ENCODE results near the gene BAHCC1. TPM values are rescaled to one million over a fixed set of nuclear protein-coding genes. Genes with fewer than 3 reads are reported as not detected.

Gene BAHCC1
- polyA plus RNA-seq, 1 donor from 2014 or later = 14.2 TPM

GRCh38 chr17:81388091-81388611 lies 7.1 kb upstream of the BAHCC1 start:
- Histone ChIP-seq H3K79me2 (replicated peaks; ENCODE audit: insufficient read depth, low read length) (peaks cover 68% of the 10 kb centered on the region), H3K27ac (ENCODE audit: low read length) (peak overlapping the region; percentile 16), H3K4me3 (ENCODE audit: low read length) (peak overlapping the region; percentile 97), H3K36me3 (ENCODE audit: insufficient read depth, low read length) (no peaks in the 10 kb centered on the region), H3K27me3 (ENCODE audit: insufficient read depth, low read depth, low read length) (no peaks in the 10 kb centered on the region), H2AFZ (ENCODE audit: low read depth, low read length) (no peak overlapping the region), H3F3A (ENCODE audit: insufficient read depth, low read length, poor library complexity, severe bottlenecking) (no peaks in the 10 kb centered on the region), H4K20me1 (ENCODE audit: insufficient read depth) (peaks cover 5% of the 10 kb centered on the region), H3K9me2 (ENCODE audit: insufficient read depth, low read length) (no peaks in the 10 kb centered on the region), H3K9me3 (ENCODE audit: low read length) (no peaks in the 10 kb centered on the region), H3K9ac (ENCODE audit: low read length) (peak overlapping the region; percentile 94), H3K4me2 (ENCODE audit: low read length) (peak overlapping the region; percentile 68)
- TF ChIP-seq RAD21 (conservative IDR thresholded peaks at IDR 0.05) (no peak), POLR2AphosphoS5 (IDR thresholded peaks at IDR 0.05) (peak; percentile 45)

DNA sequence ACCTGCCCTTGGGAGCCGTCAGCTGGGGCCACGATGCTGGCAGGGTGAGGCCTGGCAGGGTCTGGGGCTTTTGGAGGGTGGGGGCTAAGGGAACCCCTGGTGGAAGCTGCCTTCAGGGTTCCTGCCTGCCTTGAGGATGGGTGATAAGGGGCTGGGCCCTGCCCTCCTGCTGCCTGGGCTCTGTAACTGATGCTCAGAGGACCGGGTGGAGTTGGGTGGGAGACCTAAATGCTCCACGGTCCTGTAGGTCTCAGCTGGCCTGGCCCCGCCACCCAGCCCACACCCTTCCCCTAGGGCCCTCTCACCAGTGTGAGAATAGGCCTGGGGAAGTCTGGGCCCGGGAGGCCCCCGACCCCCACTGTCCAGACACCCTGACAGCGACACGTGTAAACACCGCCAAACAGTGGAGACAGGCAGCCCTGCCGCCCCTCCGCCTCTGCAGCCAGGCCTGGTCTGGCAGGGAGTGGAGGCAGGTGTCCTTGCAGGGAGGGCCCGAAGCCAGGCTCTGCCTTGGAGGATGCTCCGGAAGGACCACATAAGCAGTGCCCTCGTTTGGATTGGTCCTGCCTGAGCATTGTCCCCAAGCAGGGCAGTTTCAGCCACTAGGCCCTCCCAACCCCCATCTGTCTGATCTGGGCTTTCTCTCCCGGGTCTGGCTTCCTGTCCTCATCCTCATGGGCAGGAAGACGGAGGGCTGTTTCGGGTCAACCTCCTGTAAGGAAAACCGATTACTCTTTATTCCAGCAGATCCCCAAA lies 6.5 kb upstream of the BAHCC1 start:
- no peak overlapping the region for H3K27ac ChIP-seq (ENCODE audit: low read length)
- H4K20me1 ChIP-seq (ENCODE audit: insufficient read depth) = peaks cover 5% of the 10 kb centered on the region
- peak overlapping the region; percentile 94 for H3K9ac ChIP-seq (ENCODE audit: low read length)
- no peaks in the 10 kb centered on the region for H3K9me3 ChIP-seq (ENCODE audit: low read length)
- H3K4me3 ChIP-seq (ENCODE audit: low read length) = peak overlapping the region; percentile 97
- TF ChIP-seq TAF1 (IDR thresholded peaks at IDR 0.05; ENCODE audit: low read depth) (peak; percentile 11), SMC3 (conservative IDR thresholded peaks at IDR 0.05; ENCODE audit: poor library complexity) (no peak)
- H2AFZ ChIP-seq (ENCODE audit: low read depth, low read length) = no peak overlapping the region
- H3F3A ChIP-seq (ENCODE audit: insufficient read depth, low read length, poor library complexity, severe bottlenecking) = no peaks in the 10 kb centered on the region
- no peak overlapping the region for H3K4me2 ChIP-seq (ENCODE audit: low read length)
- H3K9me2 ChIP-seq (ENCODE audit: insufficient read depth, low read length) = no peaks in the 10 kb centered on the region
- no peaks in the 10 kb centered on the region for H3K27me3 ChIP-seq (ENCODE audit: insufficient read depth, low read depth, low read length)
- no peaks in the 10 kb centered on the region for H3K36me3 ChIP-seq (ENCODE audit: insufficient read depth, low read length)
- peaks cover 68% of the 10 kb centered on the region for H3K79me2 ChIP-seq (replicated peaks; ENCODE audit: insufficient read depth, low read length)

GRCh38 chr17:81389585-81389984 lies 5.7 kb upstream of the BAHCC1 start:
- Histone ChIP-seq H2AFZ (ENCODE audit: low read depth, low read length) (no peak overlapping the region), H3K9me3 (ENCODE audit: low read length) (no peaks in the 10 kb centered on the region), H3F3A (ENCODE audit: insufficient read depth, low read length, poor library complexity, severe bottlenecking) (no peaks in the 10 kb centered on the region), H3K36me3 (ENCODE audit: insufficient read depth, low read length) (no peaks in the 10 kb centered on the region), H3K4me3 (ENCODE audit: low read length) (peak overlapping the region; percentile 97), H3K79me2 (replicated peaks; ENCODE audit: insufficient read depth, low read length) (peaks cover 72% of the 10 kb centered on the region), H3K9ac (ENCODE audit: low read length) (peak overlapping the region; percentile 94), H3K27ac (ENCODE audit: low read length) (no peak overlapping the region), H4K20me1 (ENCODE audit: insufficient read depth) (peaks cover 5% of the 10 kb centered on the region), H3K9me2 (ENCODE audit: insufficient read depth, low read length) (no peaks in the 10 kb centered on the region), H3K4me2 (ENCODE audit: low read length) (no peak overlapping the region), H3K27me3 (ENCODE audit: insufficient read depth, low read depth, low read length) (no peaks in the 10 kb centered on the region)
- TF ChIP-seq RAD21 (conservative IDR thresholded peaks at IDR 0.05) = no peak
- TF ChIP-seq, protein P1, sequence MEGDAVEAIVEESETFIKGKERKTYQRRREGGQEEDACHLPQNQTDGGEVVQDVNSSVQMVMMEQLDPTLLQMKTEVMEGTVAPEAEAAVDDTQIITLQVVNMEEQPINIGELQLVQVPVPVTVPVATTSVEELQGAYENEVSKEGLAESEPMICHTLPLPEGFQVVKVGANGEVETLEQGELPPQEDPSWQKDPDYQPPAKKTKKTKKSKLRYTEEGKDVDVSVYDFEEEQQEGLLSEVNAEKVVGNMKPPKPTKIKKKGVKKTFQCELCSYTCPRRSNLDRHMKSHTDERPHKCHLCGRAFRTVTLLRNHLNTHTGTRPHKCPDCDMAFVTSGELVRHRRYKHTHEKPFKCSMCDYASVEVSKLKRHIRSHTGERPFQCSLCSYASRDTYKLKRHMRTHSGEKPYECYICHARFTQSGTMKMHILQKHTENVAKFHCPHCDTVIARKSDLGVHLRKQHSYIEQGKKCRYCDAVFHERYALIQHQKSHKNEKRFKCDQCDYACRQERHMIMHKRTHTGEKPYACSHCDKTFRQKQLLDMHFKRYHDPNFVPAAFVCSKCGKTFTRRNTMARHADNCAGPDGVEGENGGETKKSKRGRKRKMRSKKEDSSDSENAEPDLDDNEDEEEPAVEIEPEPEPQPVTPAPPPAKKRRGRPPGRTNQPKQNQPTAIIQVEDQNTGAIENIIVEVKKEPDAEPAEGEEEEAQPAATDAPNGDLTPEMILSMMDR (IDR thresholded peaks at IDR 0.05; ENCODE audit: poor library complexity, severe bottlenecking) = no peak
- no peak for TF ChIP-seq TAF1 (IDR thresholded peaks at IDR 0.05; ENCODE audit: low read depth)
- no peak for TF ChIP-seq SMC3 (conservative IDR thresholded peaks at IDR 0.05; ENCODE audit: poor library complexity)
- TF ChIP-seq EP300 (conservative IDR thresholded peaks at IDR 0.05; ENCODE audit: poor library complexity, severe bottlenecking) = no peak
- TF ChIP-seq, protein P2, sequence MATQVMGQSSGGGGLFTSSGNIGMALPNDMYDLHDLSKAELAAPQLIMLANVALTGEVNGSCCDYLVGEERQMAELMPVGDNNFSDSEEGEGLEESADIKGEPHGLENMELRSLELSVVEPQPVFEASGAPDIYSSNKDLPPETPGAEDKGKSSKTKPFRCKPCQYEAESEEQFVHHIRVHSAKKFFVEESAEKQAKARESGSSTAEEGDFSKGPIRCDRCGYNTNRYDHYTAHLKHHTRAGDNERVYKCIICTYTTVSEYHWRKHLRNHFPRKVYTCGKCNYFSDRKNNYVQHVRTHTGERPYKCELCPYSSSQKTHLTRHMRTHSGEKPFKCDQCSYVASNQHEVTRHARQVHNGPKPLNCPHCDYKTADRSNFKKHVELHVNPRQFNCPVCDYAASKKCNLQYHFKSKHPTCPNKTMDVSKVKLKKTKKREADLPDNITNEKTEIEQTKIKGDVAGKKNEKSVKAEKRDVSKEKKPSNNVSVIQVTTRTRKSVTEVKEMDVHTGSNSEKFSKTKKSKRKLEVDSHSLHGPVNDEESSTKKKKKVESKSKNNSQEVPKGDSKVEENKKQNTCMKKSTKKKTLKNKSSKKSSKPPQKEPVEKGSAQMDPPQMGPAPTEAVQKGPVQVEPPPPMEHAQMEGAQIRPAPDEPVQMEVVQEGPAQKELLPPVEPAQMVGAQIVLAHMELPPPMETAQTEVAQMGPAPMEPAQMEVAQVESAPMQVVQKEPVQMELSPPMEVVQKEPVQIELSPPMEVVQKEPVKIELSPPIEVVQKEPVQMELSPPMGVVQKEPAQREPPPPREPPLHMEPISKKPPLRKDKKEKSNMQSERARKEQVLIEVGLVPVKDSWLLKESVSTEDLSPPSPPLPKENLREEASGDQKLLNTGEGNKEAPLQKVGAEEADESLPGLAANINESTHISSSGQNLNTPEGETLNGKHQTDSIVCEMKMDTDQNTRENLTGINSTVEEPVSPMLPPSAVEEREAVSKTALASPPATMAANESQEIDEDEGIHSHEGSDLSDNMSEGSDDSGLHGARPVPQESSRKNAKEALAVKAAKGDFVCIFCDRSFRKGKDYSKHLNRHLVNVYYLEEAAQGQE (IDR thresholded peaks at IDR 0.05; ENCODE audit: borderline replicate concordance) = no peak
- TF ChIP-seq POLR2AphosphoS5 (IDR thresholded peaks at IDR 0.05) = no peak
- TF ChIP-seq EZH2 (IDR thresholded peaks at IDR 0.05; ENCODE audit: borderline replicate concordance, insufficient read depth, low read length, poor library complexity, severe bottlenecking) = no peak
- no peak for TF ChIP-seq MXI1 (conservative IDR thresholded peaks at IDR 0.05; ENCODE audit: poor library complexity, severe bottlenecking)
